ENCODE results near the gene AK9.

The AK9 gene

GRCh38 chr6:109485266-109485935 lies 205.6 kb downstream of the AK9 start:
- Histone ChIP-seq H3K4me1 (ENCODE audit: control insufficient read depth in 1 of 2, insufficient read depth in 1 of 2, low read depth in 1 of 2, low read length in 1 of 2) (peaks cover 26 to 29% of the 10 kb centered on the region in 2 experiments), H3K27ac (no peak overlapping the region), H3K9me3 (no peaks in the 10 kb centered on the region), H3K4me3 (ENCODE audit: low read depth in 1 of 2, low read length in 1 of 2) (no peak overlapping the region), H3K27me3 (no peaks in the 10 kb centered on the region), H3K36me3 (no peaks in the 10 kb centered on the region)
- TF ChIP-seq CTCF (IDR thresholded peaks at IDR 0.05): no peak

- Histone ChIP-seq H3K4me1 (ENCODE audit: control insufficient read depth in 1 of 2, insufficient read depth in 1 of 2, low read depth in 1 of 2, low read length in 1 of 2) (peaks cover 26 to 37% of the 10 kb centered on the region in 2 experiments), H3K4me3 (ENCODE audit: low read depth in 1 of 2, low read length in 1 of 2) (peak overlapping the region; percentile 61 to 63), H3K9me3 (no peaks in the 10 kb centered on the region), H3K27me3 (no peaks in the 10 kb centered on the region), H3K36me3 (no peaks in the 10 kb centered on the region), H3K27ac (no peak overlapping the region)
- TF ChIP-seq CTCF (IDR thresholded peaks at IDR 0.05): no peak
These were observed 206.9 kb downstream of the AK9 start for GRCh38 chr6:109484122-109484521.

GRCh38 chr6:109483735-109484057 lies 207.3 kb downstream of the AK9 start:
- H3K36me3 ChIP-seq: no peaks in the 10 kb centered on the region
- TF ChIP-seq CTCF (IDR thresholded peaks at IDR 0.05): no peak
- no peaks in the 10 kb centered on the region for H3K9me3 ChIP-seq
- peaks cover 26 to 40% of the 10 kb centered on the region in 2 experiments for H3K4me1 ChIP-seq (ENCODE audit: control insufficient read depth in 1 of 2, insufficient read depth in 1 of 2, low read depth in 1 of 2, low read length in 1 of 2)
- H3K27me3 ChIP-seq: no peaks in the 10 kb centered on the region
- H3K4me3 ChIP-seq (ENCODE audit: low read depth in 1 of 2, low read length in 1 of 2): peak overlapping the region; percentile 61 to 63
- H3K27ac ChIP-seq: peak overlapping the region; percentile 89

GRCh38 chr6:109482905-109483734 lies 207.9 kb downstream of the AK9 start, which contains the start of gene ZBTB24:
Gene ZBTB24, minus strand, starts transcription at chr6:109483219. Its CDS starts 1,193 bp downstream, at chr6:109482026.
- peak within 1 kb of the TSS; percentile 89 for H3K27ac ChIP-seq
- no peaks in the 10 kb centered on the region for H3K36me3 ChIP-seq
- H3K27me3 ChIP-seq: no peaks in the 10 kb centered on the region
- peak within 1 kb of the TSS; percentile 63 to 91 for H3K4me3 ChIP-seq (ENCODE audit: low read depth in 1 of 2, low read length in 1 of 2)
- H3K9me3 ChIP-seq: no peaks in the 10 kb centered on the region
- H3K4me1 ChIP-seq (ENCODE audit: control insufficient read depth in 1 of 2, insufficient read depth in 1 of 2, low read depth in 1 of 2, low read length in 1 of 2): peaks cover 26 to 40% of the 10 kb centered on the region in 2 experiments
- TF ChIP-seq CTCF (IDR thresholded peaks at IDR 0.05): peak; percentile 41

GRCh38 chr6:109480993-109481480 lies 210.0 kb downstream of the AK9 start:
- H3K9me3 ChIP-seq: no peaks in the 10 kb centered on the region
- no peaks in the 10 kb centered on the region for H3K27me3 ChIP-seq
- H3K36me3 ChIP-seq: peaks cover 12% of the 10 kb centered on the region
- H3K4me3 ChIP-seq (ENCODE audit: low read depth in 1 of 2, low read length in 1 of 2): no peak overlapping the region
- H3K27ac ChIP-seq: no peak overlapping the region
- H3K4me1 ChIP-seq (ENCODE audit: control insufficient read depth in 1 of 2, insufficient read depth in 1 of 2, low read depth in 1 of 2, low read length in 1 of 2): peaks cover 26 to 40% of the 10 kb centered on the region in 2 experiments
- TF ChIP-seq CTCF (IDR thresholded peaks at IDR 0.05): no peak

Data from neutrophil (primary cell).